PC-9 (cell line): ENCODE data around the gene SCNM1.

Experiments used
- CTCF ChIP-seq: fragments of 200-600 bp; sonication (generic); conservative IDR thresholded peaks from 2 replicates; pipeline ENCODE4 v1.6.1; 2017; ENCODE audit warnings: mixed run types, antibody characterized with exemption, mild to moderate bottlenecking, moderate library complexity
- EZH2 ChIP-seq: fragments of 200-600 bp; sonication (generic); IDR thresholded peaks from 2 replicates; pipeline ENCODE4 v1.8.0; 2017; ENCODE audit warnings: antibody characterized with exemption, low read depth

- TF ChIP-seq CTCF = no peak
- TF ChIP-seq EZH2 = no peak
Measured at GRCh38 chr1:151145304-151146071, 20.5 kb upstream of the SCNM1 start.
